Measurements from ENCODE around the gene VSIR. TPM values are rescaled to one million over a fixed set of nuclear protein-coding genes. Genes with fewer than 3 reads are reported as not detected.

The VSIR gene
- total RNA-seq, 1 donor from 2014 or later = not detected

DNA sequence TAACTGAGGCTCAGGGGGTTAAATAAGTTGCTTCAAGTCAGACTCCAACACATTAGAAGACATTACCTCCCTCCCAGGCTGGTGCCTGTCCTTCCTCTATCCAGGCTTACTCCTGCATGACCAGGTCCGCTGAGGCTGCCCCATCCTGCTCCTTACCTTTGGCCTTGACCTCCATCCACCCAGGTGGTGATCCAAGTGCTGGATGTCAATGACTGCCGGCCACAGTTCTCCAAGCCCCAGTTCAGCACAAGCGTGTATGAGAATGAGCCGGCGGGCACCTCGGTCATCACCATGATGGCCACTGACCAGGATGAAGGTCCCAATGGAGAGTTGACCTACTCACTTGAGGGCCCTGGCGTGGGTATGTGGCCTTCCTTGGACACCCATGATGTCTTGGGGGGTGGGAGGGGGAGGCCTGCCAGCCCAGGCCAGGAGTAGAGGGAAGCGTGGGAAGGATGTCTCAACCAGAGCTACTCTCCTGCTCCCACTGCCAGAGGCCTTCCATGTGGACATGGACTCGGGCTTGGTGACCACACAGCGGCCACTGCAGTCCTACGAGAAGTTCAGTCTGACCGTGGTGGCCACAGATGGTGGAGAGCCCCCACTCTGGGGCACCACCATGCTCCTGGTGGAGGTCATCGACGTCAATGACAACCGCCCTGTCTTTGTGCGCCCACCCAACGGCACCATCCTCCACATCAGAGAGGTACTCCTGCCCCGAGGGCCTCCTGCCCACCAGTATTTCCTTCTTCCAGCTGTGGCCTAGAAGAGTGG, 29.6 kb upstream of the VSIR start:
- Histone ChIP-seq H3K4me1 (no peaks in the 10 kb centered on the region), H3K27me3 (peaks cover 25% of the 10 kb centered on the region), H3K9me3 (ENCODE audit: low read depth) (no peaks in the 10 kb centered on the region), H2AFZ (replicated peaks) (no peak overlapping the region), H3K4me2 (no peak overlapping the region), H3K4me3 (no peak overlapping the region), H3K36me3 (no peaks in the 10 kb centered on the region), H3K27ac (no peak overlapping the region), H4K20me1 (ENCODE audit: low read depth) (no peaks in the 10 kb centered on the region), H3K79me2 (ENCODE audit: low read depth) (no peaks in the 10 kb centered on the region), H3K9ac (no peak overlapping the region), H3F3A (ENCODE audit: low read depth) (no peaks in the 10 kb centered on the region)
- Mint-ChIP-seq H3K27ac (peak overlapping the region; percentile 69), H3K4me3 (no peak overlapping the region), H3K36me3 (no peaks in the 10 kb centered on the region), H3K9me3 (no peaks in the 10 kb centered on the region), H3K27me3 (ENCODE audit: insufficient read depth, low read depth) (peaks cover 9% of the 10 kb centered on the region), H3K4me1 (peaks cover 3% of the 10 kb centered on the region)
- TF ChIP-seq, protein P1, sequence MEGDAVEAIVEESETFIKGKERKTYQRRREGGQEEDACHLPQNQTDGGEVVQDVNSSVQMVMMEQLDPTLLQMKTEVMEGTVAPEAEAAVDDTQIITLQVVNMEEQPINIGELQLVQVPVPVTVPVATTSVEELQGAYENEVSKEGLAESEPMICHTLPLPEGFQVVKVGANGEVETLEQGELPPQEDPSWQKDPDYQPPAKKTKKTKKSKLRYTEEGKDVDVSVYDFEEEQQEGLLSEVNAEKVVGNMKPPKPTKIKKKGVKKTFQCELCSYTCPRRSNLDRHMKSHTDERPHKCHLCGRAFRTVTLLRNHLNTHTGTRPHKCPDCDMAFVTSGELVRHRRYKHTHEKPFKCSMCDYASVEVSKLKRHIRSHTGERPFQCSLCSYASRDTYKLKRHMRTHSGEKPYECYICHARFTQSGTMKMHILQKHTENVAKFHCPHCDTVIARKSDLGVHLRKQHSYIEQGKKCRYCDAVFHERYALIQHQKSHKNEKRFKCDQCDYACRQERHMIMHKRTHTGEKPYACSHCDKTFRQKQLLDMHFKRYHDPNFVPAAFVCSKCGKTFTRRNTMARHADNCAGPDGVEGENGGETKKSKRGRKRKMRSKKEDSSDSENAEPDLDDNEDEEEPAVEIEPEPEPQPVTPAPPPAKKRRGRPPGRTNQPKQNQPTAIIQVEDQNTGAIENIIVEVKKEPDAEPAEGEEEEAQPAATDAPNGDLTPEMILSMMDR (IDR thresholded peaks at IDR 0.05) = no peak
- TF ChIP-seq EZH2 (IDR thresholded peaks at IDR 0.05) (no peak), EZH2phosphoT487 (IDR thresholded peaks at IDR 0.05) (no peak)
- DNase-seq (ENCODE audit: low spot score) = no peak

DNA sequence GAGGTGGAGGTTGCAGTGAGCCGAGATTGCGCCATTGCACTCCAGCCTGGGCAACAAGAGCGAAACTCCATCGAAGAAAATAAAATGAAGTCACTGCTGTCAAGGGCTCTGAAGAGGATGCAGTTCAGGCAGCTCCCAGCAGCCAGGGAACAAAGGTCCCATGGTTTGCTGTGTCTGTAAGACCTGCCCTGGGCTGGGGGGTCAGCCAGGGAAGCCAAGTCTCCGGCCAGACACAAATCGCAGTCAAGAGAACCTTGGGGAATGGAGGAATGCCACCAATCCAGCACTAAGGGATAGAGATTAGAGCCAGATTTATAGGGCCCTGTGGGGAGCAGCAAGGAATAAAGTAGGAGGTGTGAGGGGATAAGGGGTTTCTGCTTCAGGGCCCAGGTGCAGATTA, 28.9 kb upstream of the VSIR start:
- Mint-ChIP-seq H3K27ac (no peak overlapping the region), H3K4me1 (peaks cover 3% of the 10 kb centered on the region), H3K4me3 (no peak overlapping the region), H3K36me3 (no peaks in the 10 kb centered on the region), H3K9me3 (no peaks in the 10 kb centered on the region), H3K27me3 (ENCODE audit: insufficient read depth, low read depth) (peaks cover 10% of the 10 kb centered on the region)
- Histone ChIP-seq H3K4me3 (no peak overlapping the region), H3K4me1 (no peaks in the 10 kb centered on the region), H3K27me3 (peaks cover 25% of the 10 kb centered on the region), H2AFZ (replicated peaks) (no peak overlapping the region), H3K4me2 (no peak overlapping the region), H3K36me3 (no peaks in the 10 kb centered on the region), H3K27ac (no peak overlapping the region), H3F3A (ENCODE audit: low read depth) (no peaks in the 10 kb centered on the region), H3K9ac (no peak overlapping the region), H4K20me1 (ENCODE audit: low read depth) (no peaks in the 10 kb centered on the region), H3K9me3 (ENCODE audit: low read depth) (no peaks in the 10 kb centered on the region), H3K79me2 (ENCODE audit: low read depth) (no peaks in the 10 kb centered on the region)
- TF ChIP-seq EZH2phosphoT487 (IDR thresholded peaks at IDR 0.05) = no peak
- TF ChIP-seq EZH2 (IDR thresholded peaks at IDR 0.05) = no peak
- TF ChIP-seq, protein P1 (IDR thresholded peaks at IDR 0.05) = no peak
- no peak for DNase-seq (ENCODE audit: low spot score)

DNA sequence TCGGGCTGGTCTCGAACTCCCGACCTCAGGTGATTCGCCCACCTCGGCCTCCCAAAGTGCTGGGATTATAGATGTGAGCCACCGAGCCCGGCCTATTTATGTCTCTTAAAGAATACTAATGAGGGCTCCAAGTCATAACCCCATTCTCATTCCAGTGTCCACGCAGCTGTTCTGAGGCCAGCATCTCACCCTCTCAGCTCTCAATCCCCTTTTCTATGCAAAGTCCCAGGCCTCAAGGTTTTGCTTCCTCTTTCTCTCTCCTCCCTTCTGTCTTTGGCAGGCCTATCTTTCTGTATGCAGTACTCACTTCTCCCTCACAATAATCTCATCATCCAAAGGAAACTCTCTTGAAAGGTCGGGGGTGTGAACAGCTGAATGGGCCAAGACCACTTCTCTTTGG, 28.0 kb upstream of the VSIR start:
- H3K4me3 Mint-ChIP-seq = no peak overlapping the region

More for the DNA sequence above, 28.0 kb upstream of the VSIR start:
- H3K9me3 Mint-ChIP-seq = no peaks in the 10 kb centered on the region
- TF ChIP-seq, protein P1 (IDR thresholded peaks at IDR 0.05) = no peak
- TF ChIP-seq EZH2phosphoT487 (IDR thresholded peaks at IDR 0.05) (no peak), EZH2 (IDR thresholded peaks at IDR 0.05) (no peak)
- peaks cover 12% of the 10 kb centered on the region for H3K27me3 Mint-ChIP-seq (ENCODE audit: insufficient read depth, low read depth)
- Histone ChIP-seq H3K4me2 (no peak overlapping the region), H3K4me1 (no peaks in the 10 kb centered on the region), H3K36me3 (no peaks in the 10 kb centered on the region), H3K79me2 (ENCODE audit: low read depth) (no peaks in the 10 kb centered on the region), H3K9me3 (ENCODE audit: low read depth) (no peaks in the 10 kb centered on the region), H3F3A (ENCODE audit: low read depth) (no peaks in the 10 kb centered on the region), H3K27me3 (peaks cover 25% of the 10 kb centered on the region), H3K27ac (no peak overlapping the region), H3K9ac (no peak overlapping the region), H4K20me1 (ENCODE audit: low read depth) (no peaks in the 10 kb centered on the region), H2AFZ (replicated peaks) (no peak overlapping the region), H3K4me3 (no peak overlapping the region)
- peaks cover 3% of the 10 kb centered on the region for H3K4me1 Mint-ChIP-seq
- no peaks in the 10 kb centered on the region for H3K36me3 Mint-ChIP-seq
- DNase-seq (ENCODE audit: low spot score) = no peak
- H3K27ac Mint-ChIP-seq = no peak overlapping the region

All from neural progenitor cell (in vitro differentiated cells).